Measurements from ENCODE around the gene DNASE1L1.

- TF ChIP-seq GATA2 (IDR thresholded peaks at IDR 0.05; ENCODE audit: low read depth, low read length) (no peak), GATA3 (IDR thresholded peaks at IDR 0.05; ENCODE audit: low read depth, low read length) (no peak)
Measured at GRCh38 chrX:154431341-154431740, 22.3 kb upstream of the DNASE1L1 start.
